Epidermal melanocyte (primary cell): ENCODE measurements around the gene LAMB3.

Source experiments
- DNase-seq: peaks from one replicate; pipeline ENCODE4 v3.0.0; 2011; ENCODE audit warnings: low spot score; ENCODE audit not compliant: insufficient read length

LAMB3 gene

GRCh38 chr1:209618756-209619420 is 33.3 kb downstream of the LAMB3 start:
- no peak for DNase-seq

- DNase-seq, result no peak
Observed at GRCh38 chr1:209618291-209618690, 33.9 kb downstream of the LAMB3 start.

GRCh38 chr1:209617755-209618154 is 34.5 kb downstream of the LAMB3 start:
- DNase-seq, result no peak

GRCh38 chr1:209617047-209617673 is 35.1 kb downstream of the LAMB3 start:
- DNase-seq, result no peak

DNA sequence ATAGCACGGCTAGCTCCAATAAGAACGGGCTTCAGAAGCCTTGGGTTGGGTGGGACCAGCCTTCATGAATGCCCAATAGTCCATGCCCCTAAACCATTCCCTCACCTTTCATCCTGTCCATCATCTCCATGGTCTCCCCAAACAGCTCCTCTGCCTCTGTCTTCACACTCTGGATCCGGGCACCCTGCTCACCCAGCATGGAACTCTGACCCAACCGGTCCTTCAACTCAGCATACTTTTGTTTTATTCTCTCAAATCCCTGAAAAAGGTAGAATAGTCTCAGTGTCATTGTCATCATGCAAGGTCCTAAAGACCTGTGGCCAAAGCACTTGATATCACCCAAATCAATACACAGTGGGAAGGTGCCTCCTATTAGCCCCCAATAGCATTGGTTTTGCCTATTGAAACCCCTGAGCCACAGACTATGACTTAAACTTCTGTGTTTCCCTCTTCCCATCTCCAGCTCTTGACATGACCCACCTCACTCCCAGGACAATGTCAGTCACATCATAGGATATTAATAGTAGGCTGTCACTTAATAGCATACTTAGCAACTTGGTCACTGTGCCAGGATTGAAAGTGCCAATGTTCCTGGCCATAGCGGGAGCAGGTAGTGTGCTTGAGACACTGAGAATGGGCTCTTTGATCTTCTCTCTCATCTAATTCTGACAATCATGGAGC is 35.7 kb downstream of the LAMB3 start:
- no peak for DNase-seq

- DNase-seq, result no peak
Observed at GRCh38 chr1:209614906-209615305, 37.3 kb downstream of the LAMB3 start.

DNA sequence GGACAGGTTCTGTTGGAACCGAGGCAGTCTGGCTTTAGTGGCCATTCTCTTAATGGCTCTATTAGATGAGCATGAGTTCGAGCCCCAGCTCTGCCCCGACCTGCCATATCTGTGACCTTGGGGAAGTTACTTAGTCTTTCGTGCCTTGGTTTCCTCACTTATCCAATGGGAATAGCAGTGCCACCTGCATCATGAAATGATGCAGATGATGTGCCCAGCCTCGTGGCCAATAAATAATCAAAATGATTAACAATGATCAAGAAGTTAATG is 38.1 kb downstream of the LAMB3 start:
- DNase-seq, result no peak

DNA sequence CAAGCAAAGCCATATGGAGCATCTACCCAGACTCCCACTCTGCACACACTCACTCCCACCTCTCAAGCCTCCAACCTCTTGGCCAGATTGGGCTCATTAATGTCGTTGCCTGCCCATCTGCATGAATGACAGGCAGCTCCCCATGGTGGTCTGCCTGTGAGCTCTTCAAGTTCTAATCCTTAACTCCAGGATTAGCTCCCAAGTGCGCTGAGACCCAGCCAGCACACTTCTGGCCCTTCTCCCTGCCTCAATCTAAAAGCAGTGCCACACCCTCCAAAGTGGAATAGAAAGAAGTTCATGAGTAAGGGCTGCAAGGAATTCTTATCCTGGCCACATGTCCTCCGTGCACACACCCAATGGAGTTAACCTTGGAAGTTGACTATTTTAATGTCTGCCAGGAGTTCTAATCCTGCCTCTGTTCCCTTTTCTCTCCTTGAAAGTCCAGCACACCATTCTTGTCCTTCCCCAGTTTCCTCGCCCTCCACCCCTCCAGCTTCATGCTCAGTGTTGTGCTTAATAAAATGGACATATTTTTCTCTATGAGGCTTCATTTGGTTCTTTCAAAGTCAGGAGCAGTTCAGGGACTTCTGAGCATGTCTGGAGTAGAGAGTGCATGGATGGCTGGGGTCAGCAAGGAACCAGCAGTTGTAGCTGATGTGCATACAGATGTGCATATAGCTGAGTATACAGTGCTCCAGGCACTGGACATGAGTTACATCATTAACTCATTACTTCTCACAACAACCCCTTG is 38.6 kb downstream of the LAMB3 start:
- no peak for DNase-seq

DNA sequence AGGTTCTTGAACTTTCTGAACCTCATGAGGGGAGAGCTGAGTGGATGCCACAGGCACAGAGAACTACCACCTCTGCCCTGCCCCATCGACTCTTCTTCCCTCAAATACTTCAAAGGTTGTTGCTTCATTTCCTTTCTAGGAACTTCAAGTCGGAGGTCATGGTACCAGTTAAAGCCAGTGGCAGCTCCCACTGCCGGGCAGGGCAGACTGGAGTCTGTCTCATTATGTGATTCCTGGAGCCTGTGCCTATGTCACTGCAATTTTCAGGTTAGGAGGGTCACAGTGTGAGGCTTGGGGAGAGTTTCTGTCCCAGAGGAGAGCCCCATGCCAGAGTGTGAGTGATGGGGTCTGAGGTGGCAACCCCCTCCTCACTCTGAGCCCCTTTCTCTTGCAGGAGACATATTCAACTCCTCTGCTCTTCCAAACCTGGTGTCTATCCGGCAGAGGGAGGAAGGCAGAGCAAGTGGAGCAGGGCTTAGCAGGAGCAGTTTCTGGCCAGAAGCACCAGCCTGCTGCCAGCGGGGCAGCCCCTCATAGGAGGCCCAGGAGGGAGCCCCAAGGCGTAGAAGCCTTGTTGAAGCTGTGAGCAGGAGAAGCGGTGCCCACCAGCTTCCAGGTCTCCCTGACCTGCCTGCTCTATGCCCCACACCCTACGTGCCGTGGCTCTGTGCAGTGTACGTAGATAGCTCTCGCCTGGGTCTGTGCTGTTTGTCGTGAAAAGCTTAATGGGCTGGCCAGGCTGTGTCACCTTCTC is 39.4 kb downstream of the LAMB3 start:
- DNase-seq, result no peak

DNA sequence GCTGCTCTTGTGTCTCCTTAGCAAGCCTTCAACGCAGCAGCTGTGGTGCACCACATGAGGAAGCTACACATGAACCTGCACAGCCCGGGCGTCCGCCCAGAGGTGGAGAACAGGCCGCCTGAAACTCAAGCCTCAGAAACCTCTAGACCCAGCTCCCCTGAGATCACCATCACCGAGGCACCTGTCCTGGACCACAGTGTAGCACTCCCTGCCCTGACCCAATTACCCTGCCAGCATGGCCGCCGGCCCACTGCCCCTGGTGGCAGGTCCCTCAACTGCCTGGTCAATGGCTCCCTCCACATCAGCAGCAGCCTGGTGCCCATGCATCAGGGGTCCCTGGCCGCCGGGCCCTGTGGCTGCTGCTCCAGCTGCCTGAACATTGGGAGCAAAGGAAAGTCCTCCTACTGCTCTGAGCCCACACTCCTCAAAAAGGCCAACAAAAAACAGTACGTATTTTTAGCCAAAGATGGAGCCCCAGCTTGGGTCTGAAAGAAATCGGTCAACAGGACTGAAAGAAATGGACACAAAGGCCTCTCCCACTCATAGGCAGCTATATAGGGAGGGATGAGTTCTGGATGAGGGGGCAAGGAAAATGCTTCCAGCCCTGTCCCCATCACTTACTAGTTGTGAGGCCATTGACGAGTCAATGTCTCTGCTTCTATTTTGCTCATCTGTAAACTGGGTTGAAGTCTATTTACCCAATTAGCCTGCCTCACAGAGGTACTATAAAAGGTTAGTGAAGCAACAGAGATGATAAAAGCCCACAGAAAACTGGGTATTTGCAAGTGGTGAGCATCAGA is 40.3 kb downstream of the LAMB3 start:
- DNase-seq, result no peak

DNA sequence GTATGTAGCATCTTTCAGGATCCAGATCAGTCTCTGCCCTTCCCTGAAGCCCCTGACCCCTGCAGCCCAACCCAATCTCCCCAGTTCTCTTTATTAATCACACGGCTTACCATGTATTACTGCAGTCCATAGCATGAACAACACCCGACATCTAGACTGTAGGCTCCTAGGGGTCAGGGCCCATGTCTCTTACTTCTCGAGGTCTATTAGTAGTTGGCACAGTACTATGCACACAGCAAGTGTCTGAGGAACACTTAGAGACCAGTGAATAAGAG is 41.7 kb downstream of the LAMB3 start:
- DNase-seq, result no peak

DNA sequence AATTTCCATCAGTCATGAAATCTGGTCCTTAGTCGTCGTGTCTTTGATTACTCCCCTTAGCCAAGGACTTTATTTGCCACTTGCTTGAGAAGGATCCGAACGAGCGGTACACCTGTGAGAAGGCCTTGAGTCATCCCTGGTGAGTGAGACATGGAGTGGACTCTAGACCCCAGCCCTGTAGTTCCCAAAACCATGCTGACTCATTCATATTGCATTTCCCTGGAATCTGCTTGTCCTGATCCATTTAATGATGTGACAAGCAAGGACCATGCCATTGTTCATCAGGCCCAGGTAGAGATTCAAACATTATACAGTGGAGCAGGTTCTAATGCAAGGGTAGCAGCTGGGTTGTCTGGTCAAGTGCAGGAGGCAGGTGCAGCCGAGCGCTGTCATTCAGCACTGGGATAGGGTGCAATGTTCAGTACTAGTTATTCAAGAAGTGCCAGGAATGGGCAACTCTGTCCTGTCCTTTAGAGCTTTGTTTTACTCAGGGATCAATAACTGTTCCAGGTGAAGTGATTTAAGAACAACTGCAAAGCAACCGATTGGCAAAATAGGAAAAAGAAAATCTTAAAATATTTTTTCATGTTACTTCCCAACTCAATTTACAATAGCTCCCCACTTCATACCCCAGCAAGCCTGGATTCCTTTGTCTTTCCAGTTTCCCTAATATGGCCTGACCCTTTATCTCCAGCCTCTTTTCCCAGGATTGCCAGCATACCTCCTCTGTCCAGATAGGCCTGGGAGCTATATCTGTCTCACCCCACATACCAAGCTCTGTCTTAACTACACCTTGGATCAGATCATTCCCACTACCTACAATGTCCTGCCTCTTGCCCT is 42.2 kb downstream of the LAMB3 start:
- no peak for DNase-seq

GRCh38 chr1:209609041-209609790 is 43.0 kb downstream of the LAMB3 start:
- DNase-seq, result no peak

- DNase-seq, result no peak
Observed at GRCh38 chr1:209607795-209608178, 44.4 kb downstream of the LAMB3 start.

GRCh38 chr1:209607102-209607794 is 45.0 kb downstream of the LAMB3 start:
- DNase-seq, result no peak

DNA sequence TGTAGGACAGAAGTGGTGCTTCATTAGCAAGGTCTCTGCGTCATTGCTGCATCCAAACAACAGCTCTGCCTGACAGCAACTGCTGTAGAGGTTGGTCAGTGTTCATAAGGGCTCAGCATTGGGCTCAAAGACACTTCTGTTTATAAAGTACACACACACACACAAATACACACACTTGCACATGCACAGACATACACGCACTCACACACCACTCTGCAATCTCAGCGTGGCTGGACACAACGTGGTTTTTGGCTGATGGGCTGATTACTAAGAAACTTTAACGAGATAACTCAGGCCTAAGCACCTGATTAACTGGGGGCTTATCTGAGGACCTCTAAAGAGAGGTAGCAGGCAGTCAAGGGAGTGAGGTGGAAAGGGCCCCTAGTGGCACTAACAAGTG is 48.3 kb downstream of the LAMB3 start:
- DNase-seq, result no peak

GRCh38 chr1:209601809-209602657 is 50.2 kb downstream of the LAMB3 start:
- DNase-seq, result peak; percentile 27

GRCh38 chr1:209600541-209600940 is 51.7 kb downstream of the LAMB3 start:
- no peak for DNase-seq
